ENCODE measurements around the gene SAP30. TPM values are rescaled to one million over a fixed set of nuclear protein-coding genes. Genes with fewer than 3 reads are reported as not detected.

Gene SAP30
- total RNA-seq, 1 experiment from 2014 or later, result 13.5 TPM

DNA sequence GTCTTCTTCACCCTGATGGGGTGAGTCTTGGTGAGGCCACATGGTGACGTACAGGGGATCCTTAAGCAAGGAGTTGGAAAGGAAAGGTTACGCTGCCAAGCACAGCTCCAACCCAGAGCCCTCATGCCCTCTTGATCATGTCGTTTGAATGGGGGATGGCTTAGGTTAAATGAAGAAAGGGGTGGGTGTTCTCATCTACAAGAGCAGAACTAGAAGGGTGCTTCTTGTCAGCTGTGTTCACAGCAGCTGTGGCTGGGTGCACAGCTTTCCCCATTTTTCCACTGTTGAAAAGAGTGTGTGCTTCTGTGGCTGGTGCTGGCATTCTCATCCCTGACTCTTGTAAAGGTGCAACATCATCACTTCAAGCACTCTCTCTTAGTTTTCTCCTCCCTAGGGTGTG, 43.7 kb downstream of the SAP30 start:
- Histone ChIP-seq H3K27ac (ENCODE audit: insufficient read length, low read depth, low read length) (no peak overlapping the region), H3K79me1 (ENCODE audit: insufficient read depth, low read depth, low read length, poor library complexity, severe bottlenecking) (no peaks in the 10 kb centered on the region), H3K9ac (ENCODE audit: extremely low read depth, insufficient read length, low read length) (no peak overlapping the region), H4K5ac (ENCODE audit: insufficient read length, low read depth, low read length) (no peak overlapping the region), H2BK5ac (ENCODE audit: insufficient read length, low read length) (no peak overlapping the region), H4K20me1 (ENCODE audit: control insufficient read depth, insufficient read depth, insufficient read length) (no peaks in the 10 kb centered on the region), H3K18ac (ENCODE audit: insufficient read length, low read depth, low read length) (no peak overlapping the region), H3K23ac (ENCODE audit: insufficient read length, low read depth, low read length) (no peak overlapping the region), H2BK120ac (ENCODE audit: low read depth, low read length, poor library complexity, severe bottlenecking) (no peak overlapping the region), H2BK20ac (ENCODE audit: low read depth, low read length, poor library complexity, severe bottlenecking) (no peak overlapping the region), H3K56ac (ENCODE audit: insufficient read length, low read depth, low read length) (no peak overlapping the region), H3K4ac (ENCODE audit: low read depth, low read length) (no peak overlapping the region), H2BK12ac (ENCODE audit: insufficient read length, low read depth, low read length) (no peak overlapping the region), H3K9me3 (ENCODE audit: control insufficient read depth, low read depth, low read length) (no peaks in the 10 kb centered on the region), H3K27me3 (ENCODE audit: insufficient read depth, low read length) (no peaks in the 10 kb centered on the region), H2AFZ (ENCODE audit: low read length) (no peak overlapping the region), H3T11ph (ENCODE audit: low read length) (no peak overlapping the region), H3K14ac (ENCODE audit: insufficient read depth, low read length) (no peak overlapping the region), H3K79me2 (ENCODE audit: insufficient read depth, low read length) (no peaks in the 10 kb centered on the region), H4K8ac (replicated peaks; ENCODE audit: insufficient read length, low read depth, low read length) (no peak overlapping the region), H4K91ac (ENCODE audit: insufficient read length, low read depth, low read length) (no peak overlapping the region), H2AK5ac (ENCODE audit: insufficient read length, low read length) (no peak overlapping the region), H3K4me2 (ENCODE audit: insufficient read depth, insufficient read length, low read length) (no peak overlapping the region), H3K23me2 (ENCODE audit: insufficient read length, low read depth, low read length, poor library complexity, severe bottlenecking) (no peaks in the 10 kb centered on the region), H2BK15ac (ENCODE audit: low read depth, low read length) (no peak overlapping the region), H3K4me1 (ENCODE audit: insufficient read depth, low read length) (no peaks in the 10 kb centered on the region)
- Mint-ChIP-seq H3K4me3 (no peak overlapping the region), H3K4me1 (no peaks in the 10 kb centered on the region), H3K9me3 (no peaks in the 10 kb centered on the region), H3K27ac (no peak overlapping the region; a peak in 1 of 7 replicates), H3K27me3 (ENCODE audit: low read depth) (peaks cover 1% of the 10 kb centered on the region; the same call in 1 of the 2 replicates), H3K36me3 (ENCODE audit: insufficient read depth in 1 of 3, low read depth in 3 of 3) (no peaks in the 10 kb centered on the region)
- no CpG with 5 or more reads among the region's 3 CpGs for WGBS (ENCODE audit: extremely low coverage, insufficient read length, low lambda C conversion rate)
- DNase-seq, result no peak
- TF ChIP-seq, protein P1, sequence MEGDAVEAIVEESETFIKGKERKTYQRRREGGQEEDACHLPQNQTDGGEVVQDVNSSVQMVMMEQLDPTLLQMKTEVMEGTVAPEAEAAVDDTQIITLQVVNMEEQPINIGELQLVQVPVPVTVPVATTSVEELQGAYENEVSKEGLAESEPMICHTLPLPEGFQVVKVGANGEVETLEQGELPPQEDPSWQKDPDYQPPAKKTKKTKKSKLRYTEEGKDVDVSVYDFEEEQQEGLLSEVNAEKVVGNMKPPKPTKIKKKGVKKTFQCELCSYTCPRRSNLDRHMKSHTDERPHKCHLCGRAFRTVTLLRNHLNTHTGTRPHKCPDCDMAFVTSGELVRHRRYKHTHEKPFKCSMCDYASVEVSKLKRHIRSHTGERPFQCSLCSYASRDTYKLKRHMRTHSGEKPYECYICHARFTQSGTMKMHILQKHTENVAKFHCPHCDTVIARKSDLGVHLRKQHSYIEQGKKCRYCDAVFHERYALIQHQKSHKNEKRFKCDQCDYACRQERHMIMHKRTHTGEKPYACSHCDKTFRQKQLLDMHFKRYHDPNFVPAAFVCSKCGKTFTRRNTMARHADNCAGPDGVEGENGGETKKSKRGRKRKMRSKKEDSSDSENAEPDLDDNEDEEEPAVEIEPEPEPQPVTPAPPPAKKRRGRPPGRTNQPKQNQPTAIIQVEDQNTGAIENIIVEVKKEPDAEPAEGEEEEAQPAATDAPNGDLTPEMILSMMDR (conservative IDR thresholded peaks at IDR 0.05), result no peak
